Lung (tissue), 12 donors: ENCODE data around the gene LGI1. TPM values are rescaled to one million over a fixed set of nuclear protein-coding genes. Genes with fewer than 3 reads are reported as not detected.

Experiments
- ATAC-seq: fragments of 200-7000 bp; cut with Tn5 transposase; one replicate; pipeline ENCODE4 v1.9.1; 2020; ENCODE audit warnings: moderate number of reproducible peaks; ENCODE audit not compliant: insufficient read depth, low FRiP score
- DNase-seq, 3 donors: peaks; one replicate each; pipeline ENCODE4 v3.0.0-alpha.2; 2013 to 2017
- H3K27ac ChIP-seq, 2 donors: one replicate each; pipeline ENCODE4 v1.5.1; 2013; ENCODE audit warnings: mild to moderate bottlenecking in 2 of 2, moderate library complexity in 2 of 2, control low read depth in 1 of 2, inconsistent platforms in 1 of 2, low read depth in 1 of 2, low read length in 1 of 2
- H3K27me3 ChIP-seq, 3 donors: one replicate each; pipeline ENCODE4 v1.5.1; 2013; ENCODE audit warnings: low read length in 2 of 3; ENCODE audit not compliant: control insufficient read depth in 3 of 3, insufficient read depth in 3 of 3
- H3K36me3 ChIP-seq, 4 donors: one replicate each; pipeline ENCODE4 v1.5.1; 2013; ENCODE audit warnings: low read length in 4 of 4, mild to moderate bottlenecking in 1 of 4, moderate library complexity in 1 of 4; ENCODE audit not compliant: control insufficient read depth in 4 of 4, insufficient read depth in 4 of 4
- H3K4me1 ChIP-seq, 5 donors: one replicate each; pipeline ENCODE4 v1.5.1; 2013; ENCODE audit warnings: low read length in 5 of 5, mild to moderate bottlenecking in 2 of 5, moderate library complexity in 1 of 5; ENCODE audit not compliant: control insufficient read depth in 5 of 5, insufficient read depth in 5 of 5
- H3K4me3 ChIP-seq: one replicate; pipeline ENCODE4 v1.5.1; 2013; ENCODE audit warnings: mild to moderate bottlenecking, control low read depth, moderate library complexity
- H3K9ac ChIP-seq, 2 donors: one replicate each; pipeline ENCODE4 v1.5.1; 2013; ENCODE audit warnings: low read length in 2 of 2, control low read depth in 1 of 2; ENCODE audit not compliant: insufficient read depth in 1 of 2
- H3K9me3 ChIP-seq, 4 donors: one replicate each; pipeline ENCODE4 v1.5.1; 2013; ENCODE audit warnings: low read length in 3 of 4, mild to moderate bottlenecking in 1 of 4, moderate library complexity in 1 of 4; ENCODE audit not compliant: control insufficient read depth in 4 of 4, insufficient read depth in 3 of 4
- CTCF ChIP-seq: IDR thresholded peaks from 2 replicates; pipeline ENCODE4 v1.5.1; 2012; ENCODE audit warnings: mild to moderate bottlenecking; ENCODE audit errors: control extremely low read depth, extremely low read depth
- WGBS, 2 donors: extraction: QIAGEN DNeasy Blood & Tissue Kit; methylation state at CpG; one replicate each; pipeline ENCODE4 v1.1.7; 2013; 5-methylcytosine and 5-hydroxymethylcytosine counted together
- polyA plus RNA-seq, 2 donors: library from polyadenylated mRNA; stranded (reverse); fragments of 200-250 nt; gene quantifications; one replicate each; pipeline ENCODE4 v1.2.1, GENCODE V29; 2013
- total RNA-seq, 2 donors: library from RNA; depleted of rRNA in 1 of 2; stranded (reverse); fragments of >200 nt in 1 of 2; gene quantifications; one replicate each; pipeline ENCODE4 v1.2.1, GENCODE V29; 2014 to 2021
- donor health status: control.
- donor health status: control.
- donor health status: Bipolar disorder and iron deficiency.
- donor health status: healthy.
- donor health status: DM: yes; HTN: yes; CAD: no.

The LGI1 gene
- total and polyA plus RNA-seq, 4 donors = 0.68 TPM; not detected in 3

GRCh38 chr10:93751124-93751523 is 6.6 kb upstream of the LGI1 start:
- DNase-seq (no peak), ATAC-seq (no peak)
- 52 to 55% methylated on average over 7 of the region's 7 CpGs for WGBS, 2 donors
- H3K9me3 ChIP-seq = no peaks in the 10 kb centered on the region
- peaks cover 0 to 26% (median 12%) of the 10 kb centered on the region in 5 donors for H3K4me1 ChIP-seq
- H3K27ac ChIP-seq = no peak overlapping the region
- H3K27me3 ChIP-seq = no peaks in the 10 kb centered on the region
- no peak overlapping the region for H3K4me3 ChIP-seq
- no peaks in the 10 kb centered on the region for H3K36me3 ChIP-seq
- no peak overlapping the region for H3K9ac ChIP-seq
- no peak for TF ChIP-seq CTCF

- Histone ChIP-seq H3K36me3 (no peaks in the 10 kb centered on the region), H3K9ac (no peak overlapping the region), H3K4me1 (peaks cover 0 to 33% (median 17%) of the 10 kb centered on the region in 5 donors), H3K27me3 (peaks cover 0 to 1% (median 0%) of the 10 kb centered on the region in 3 donors), H3K4me3 (no peak overlapping the region), H3K27ac (no peak overlapping the region), H3K9me3 (no peaks in the 10 kb centered on the region)
- 9 to 10% methylated on average over 5 of the region's 5 CpGs for WGBS, 2 donors
- ATAC-seq = no peak
- peak in 2 of 3 donors; percentile 34 to 45 for DNase-seq
- no peak for TF ChIP-seq CTCF
Observed at GRCh38 chr10:93751832-93752231, 5.9 kb upstream of the LGI1 start.

- no peak for DNase-seq
- no peaks in the 10 kb centered on the region for H3K9me3 ChIP-seq
- no peak for TF ChIP-seq CTCF
- no peak overlapping the region for H3K9ac ChIP-seq
- H3K27ac ChIP-seq = no peak overlapping the region
- H3K27me3 ChIP-seq = peaks cover 0 to 8% (median 2%) of the 10 kb centered on the region in 3 donors
- no peak for ATAC-seq
- H3K4me1 ChIP-seq = peaks cover 0 to 35% (median 17%) of the 10 kb centered on the region in 5 donors
- H3K4me3 ChIP-seq = no peak overlapping the region
- H3K36me3 ChIP-seq = no peaks in the 10 kb centered on the region
Observed at GRCh38 chr10:93752761-93753160, 5.0 kb upstream of the LGI1 start.

- no peak for TF ChIP-seq CTCF
- DNase-seq (peak in 2 of 3 donors; percentile 54 to 57), ATAC-seq (no peak)
- Histone ChIP-seq H3K27me3 (peaks cover 0 to 17% (median 11%) of the 10 kb centered on the region in 3 donors), H3K9me3 (no peaks in the 10 kb centered on the region), H3K4me3 (no peak overlapping the region), H3K27ac (no peak overlapping the region), H3K36me3 (no peaks in the 10 kb centered on the region), H3K9ac (no peak overlapping the region), H3K4me1 (peaks cover 0 to 40% (median 17%) of the 10 kb centered on the region in 5 donors)
- 65 to 75% methylated on average over 3 of the region's 3 CpGs for WGBS, 2 donors
Observed at GRCh38 chr10:93753621-93754250, 4.0 kb upstream of the LGI1 start.
